AG09309 (cell line): ENCODE measurements around the gene FEZF1.

Experiments used
- DNase-seq: peaks from one replicate; pipeline ENCODE4 v3.0.0-alpha.2; 2010; ENCODE audit warnings: low read depth
- H3K4me3 ChIP-seq: 2 replicates; pipeline ENCODE4 v1.5.1; 2011; ENCODE audit warnings: mild to moderate bottlenecking, low read depth, low read length, moderate library complexity; ENCODE audit not compliant: control insufficient read depth
- CTCF ChIP-seq: IDR thresholded peaks from 2 replicates; pipeline ENCODE4 v1.5.1; 2011; ENCODE audit warnings: mild to moderate bottlenecking, low read depth, low read length, inconsistent platforms; ENCODE audit not compliant: insufficient read depth, control insufficient read depth; ENCODE audit errors: missing control alignments

FEZF1 gene

GRCh38 chr7:122304319-122304975 lies at the start of gene FEZF1:
Gene FEZF1, minus strand, starts transcription at chr7:122304750. Its CDS starts 313 bp downstream, at chr7:122304437.
- DNase-seq = no peak
- TF ChIP-seq CTCF = no peak
- H3K4me3 ChIP-seq = no peak within 1 kb of the TSS

- no peak for DNase-seq
- no peak for TF ChIP-seq CTCF
- no peak overlapping the region for H3K4me3 ChIP-seq
Measured at GRCh38 chr7:122352454-122352853, 47.9 kb upstream of the FEZF1 start.

GRCh38 chr7:122350701-122351100 lies 46.2 kb upstream of the FEZF1 start:
- TF ChIP-seq CTCF = no peak
- H3K4me3 ChIP-seq = no peak overlapping the region
- no peak for DNase-seq

- no peak for DNase-seq
- no peak overlapping the region for H3K4me3 ChIP-seq
- no peak for TF ChIP-seq CTCF
Measured at GRCh38 chr7:122344303-122344620, 39.7 kb upstream of the FEZF1 start.

- TF ChIP-seq CTCF = no peak
- no peak overlapping the region for H3K4me3 ChIP-seq
- DNase-seq = no peak
Measured at GRCh38 chr7:122343601-122344302, 39.2 kb upstream of the FEZF1 start.

- no peak overlapping the region for H3K4me3 ChIP-seq
- TF ChIP-seq CTCF = no peak
- no peak for DNase-seq
Measured at GRCh38 chr7:122340427-122340826, 35.9 kb upstream of the FEZF1 start.
